Omental fat pad (tissue), 4 donors: ENCODE results near the gene KIAA1191. TPM values are rescaled to one million over a fixed set of nuclear protein-coding genes. Genes with fewer than 3 reads are reported as not detected.

Experiments
- ATAC-seq: fragments of 150-250 bp; one replicate; pipeline ENCODE4 v1.9.1; 2016; ENCODE audit warnings: mild to moderate bottlenecking, moderate library complexity; ENCODE audit not compliant: low FRiP score
- DNase-seq: peaks from one replicate; pipeline ENCODE4 v3.0.0-alpha.2; 2019; ENCODE audit warnings: low spot score
- total RNA-seq, 4 donors: library from RNA; depleted of rRNA; stranded (reverse); fragments of >200 nt; gene quantifications; one replicate each; pipeline ENCODE4 v1.1.0, GENCODE V29; 2016
- TF ChIP-seq, protein P1 (sequence below), 3 donors: fragments of 450-650 bp; IDR thresholded peaks; one replicate each; pipeline ENCODE4 v1.5.1; 2016 to 2017; ENCODE audit warnings: antibody characterized with exemption in 3 of 3, mild to moderate bottlenecking in 3 of 3, moderate library complexity in 2 of 3

The KIAA1191 gene
- total RNA-seq, 4 donors from 2014 or later: 77.0 to 103 (median 85.6) TPM

DNA sequence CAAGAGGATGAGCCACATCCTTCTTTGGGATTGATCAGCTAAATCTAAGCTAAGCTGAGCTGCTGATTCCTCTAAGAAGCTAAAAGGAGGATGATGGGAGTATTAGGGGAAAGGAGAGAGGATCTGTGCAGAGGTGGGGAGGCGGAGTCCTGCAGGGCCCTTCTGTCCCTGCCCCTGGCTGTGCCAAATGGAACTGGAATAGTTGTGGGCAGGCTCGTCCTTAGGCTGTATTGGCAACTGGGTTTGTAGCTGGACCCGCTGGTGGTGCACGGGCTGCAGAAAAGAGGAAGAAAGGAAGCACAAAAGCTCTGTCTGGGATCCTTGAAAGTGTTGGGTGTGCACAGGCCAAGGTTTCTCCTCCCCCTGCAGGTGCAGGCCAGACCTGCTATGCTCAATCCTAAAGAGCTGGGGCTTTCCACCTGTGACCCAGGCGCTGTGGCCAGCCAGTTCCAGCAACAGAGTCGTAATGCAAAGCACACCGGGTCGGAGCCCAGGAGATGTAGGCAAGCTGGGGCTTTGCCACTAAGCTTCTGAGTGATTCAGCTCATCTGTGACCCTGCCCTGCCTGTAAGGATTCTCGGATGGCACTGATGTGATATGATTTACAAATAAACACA, 45.0 kb upstream of the KIAA1191 start:
- DNase-seq (no peak), ATAC-seq (no peak)
- TF ChIP-seq, protein P1, sequence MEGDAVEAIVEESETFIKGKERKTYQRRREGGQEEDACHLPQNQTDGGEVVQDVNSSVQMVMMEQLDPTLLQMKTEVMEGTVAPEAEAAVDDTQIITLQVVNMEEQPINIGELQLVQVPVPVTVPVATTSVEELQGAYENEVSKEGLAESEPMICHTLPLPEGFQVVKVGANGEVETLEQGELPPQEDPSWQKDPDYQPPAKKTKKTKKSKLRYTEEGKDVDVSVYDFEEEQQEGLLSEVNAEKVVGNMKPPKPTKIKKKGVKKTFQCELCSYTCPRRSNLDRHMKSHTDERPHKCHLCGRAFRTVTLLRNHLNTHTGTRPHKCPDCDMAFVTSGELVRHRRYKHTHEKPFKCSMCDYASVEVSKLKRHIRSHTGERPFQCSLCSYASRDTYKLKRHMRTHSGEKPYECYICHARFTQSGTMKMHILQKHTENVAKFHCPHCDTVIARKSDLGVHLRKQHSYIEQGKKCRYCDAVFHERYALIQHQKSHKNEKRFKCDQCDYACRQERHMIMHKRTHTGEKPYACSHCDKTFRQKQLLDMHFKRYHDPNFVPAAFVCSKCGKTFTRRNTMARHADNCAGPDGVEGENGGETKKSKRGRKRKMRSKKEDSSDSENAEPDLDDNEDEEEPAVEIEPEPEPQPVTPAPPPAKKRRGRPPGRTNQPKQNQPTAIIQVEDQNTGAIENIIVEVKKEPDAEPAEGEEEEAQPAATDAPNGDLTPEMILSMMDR (IDR thresholded peaks at IDR 0.05): no peak

DNA sequence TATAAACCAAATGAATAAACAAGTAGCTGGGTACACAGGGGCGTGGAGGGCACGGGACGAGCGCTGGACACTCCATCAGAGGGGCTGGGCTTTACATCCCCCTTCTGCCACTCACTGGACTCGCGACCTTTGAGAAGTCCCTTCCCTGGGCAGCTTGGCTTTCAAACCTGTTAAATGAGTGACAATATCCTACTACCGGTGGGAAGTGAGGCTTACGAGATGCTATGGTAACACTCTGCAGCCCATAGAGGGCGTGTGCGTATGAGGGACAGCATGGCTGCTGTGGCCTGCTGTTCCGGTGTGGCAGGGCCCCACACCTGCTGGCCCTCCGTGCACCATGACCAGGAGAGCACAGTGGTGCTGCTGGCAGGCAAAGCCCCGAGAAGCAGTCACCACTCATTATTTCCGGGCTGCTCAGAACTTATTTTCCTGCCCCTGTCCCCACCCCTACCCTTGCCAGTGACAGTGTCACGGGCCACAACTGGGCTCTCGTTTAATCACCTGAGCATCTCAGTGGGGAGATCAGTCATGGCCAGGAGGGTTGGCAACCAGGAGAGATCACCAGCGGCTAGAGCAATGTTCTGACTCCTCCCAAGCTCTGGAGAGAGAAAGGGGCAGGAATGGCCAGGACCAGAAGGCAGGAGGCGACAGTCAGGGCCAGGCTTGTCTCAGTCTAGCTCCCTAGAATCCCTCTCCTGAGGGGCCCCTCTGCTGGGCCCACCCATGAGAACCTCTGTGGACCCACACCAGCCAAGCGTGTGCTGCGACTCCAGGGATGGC, 44.3 kb upstream of the KIAA1191 start:
- TF ChIP-seq, protein P1 (IDR thresholded peaks at IDR 0.05): no peak
- DNase-seq (no peak), ATAC-seq (no peak)

DNA sequence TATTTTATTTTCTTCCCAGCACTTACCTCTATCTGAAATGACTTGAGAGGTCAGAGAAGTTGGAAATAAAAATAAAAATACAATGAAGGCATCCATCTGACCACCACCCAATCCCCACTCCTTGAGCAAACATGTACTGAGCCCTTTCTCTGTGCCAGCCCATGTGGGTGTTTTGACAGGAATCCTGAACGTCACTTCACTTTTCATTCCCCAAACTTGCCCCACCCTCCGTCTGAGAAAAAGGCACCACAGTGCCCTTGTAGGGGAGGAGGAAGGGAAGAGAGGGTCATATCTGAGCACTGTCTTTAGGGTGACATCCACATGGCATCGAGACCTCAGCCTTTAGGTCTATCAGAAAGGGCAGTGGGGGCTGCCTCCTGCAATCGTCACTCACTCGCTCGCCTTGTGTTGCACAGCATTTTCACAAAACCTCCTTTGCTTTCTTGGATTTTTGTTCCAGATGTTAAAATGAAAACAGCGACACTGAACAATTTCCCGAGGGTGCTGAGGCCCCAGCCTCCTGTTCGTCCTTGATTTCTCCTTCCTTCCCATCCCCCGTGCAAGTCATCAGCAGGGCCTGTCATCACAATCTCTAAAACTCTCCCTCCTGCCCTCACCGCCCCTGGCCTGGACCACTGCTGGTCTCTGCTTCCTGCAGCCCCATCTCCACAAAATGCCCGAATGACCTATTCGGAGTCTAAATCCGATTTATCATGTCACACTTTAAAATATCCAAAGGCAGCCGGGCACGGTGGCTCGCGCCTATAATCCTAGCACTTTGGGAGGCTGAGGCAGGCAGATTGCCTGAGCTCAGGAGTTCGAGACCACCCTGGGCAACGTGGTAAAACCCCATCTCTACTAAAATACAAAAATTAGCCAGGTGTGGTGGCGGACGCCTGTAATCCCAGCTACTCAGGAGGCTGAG, 40.0 kb upstream of the KIAA1191 start:
- no peak for DNase-seq
- TF ChIP-seq, protein P1 (IDR thresholded peaks at IDR 0.05): no peak
- ATAC-seq: no peak

DNA sequence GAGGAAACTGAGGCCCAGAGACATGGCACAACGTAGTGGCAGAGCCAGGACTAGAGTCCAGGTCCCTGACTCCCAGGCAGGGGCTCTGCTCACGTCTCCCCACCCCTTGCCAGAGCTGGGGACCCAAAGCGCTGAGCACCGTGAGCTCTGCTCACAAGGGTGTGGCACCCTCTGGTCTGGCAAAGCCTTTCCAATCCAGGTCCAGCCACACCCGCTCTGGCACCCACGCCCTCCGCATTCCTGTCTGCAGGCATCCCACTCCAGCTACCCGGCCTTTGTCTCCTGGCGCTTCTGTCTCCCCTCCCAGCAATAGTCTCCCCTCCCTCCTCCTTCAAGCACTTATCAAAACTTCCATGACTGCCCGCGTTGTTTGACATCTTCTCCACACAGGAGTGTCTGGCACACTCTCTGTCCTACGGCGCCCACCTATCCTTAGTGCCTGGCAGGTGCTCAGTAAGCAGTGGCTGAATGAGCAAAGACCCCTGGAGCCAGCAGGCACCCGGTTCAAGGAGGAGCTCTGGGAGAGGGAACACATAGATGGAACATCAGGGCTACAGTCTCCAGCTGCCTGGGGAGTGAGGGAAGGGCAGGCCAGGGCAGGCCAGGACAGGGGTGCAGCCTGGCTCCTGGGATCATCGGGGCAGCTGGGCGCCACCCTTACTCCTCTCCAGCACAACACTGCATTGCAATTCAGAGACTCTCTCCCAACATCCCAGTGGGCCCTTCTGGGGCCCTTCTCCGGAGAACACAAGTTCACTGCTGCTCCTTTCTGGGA, 39.0 kb upstream of the KIAA1191 start:
- peak; percentile 28 for ATAC-seq
- TF ChIP-seq, protein P1 (IDR thresholded peaks at IDR 0.05): no peak
- no peak for DNase-seq

DNA sequence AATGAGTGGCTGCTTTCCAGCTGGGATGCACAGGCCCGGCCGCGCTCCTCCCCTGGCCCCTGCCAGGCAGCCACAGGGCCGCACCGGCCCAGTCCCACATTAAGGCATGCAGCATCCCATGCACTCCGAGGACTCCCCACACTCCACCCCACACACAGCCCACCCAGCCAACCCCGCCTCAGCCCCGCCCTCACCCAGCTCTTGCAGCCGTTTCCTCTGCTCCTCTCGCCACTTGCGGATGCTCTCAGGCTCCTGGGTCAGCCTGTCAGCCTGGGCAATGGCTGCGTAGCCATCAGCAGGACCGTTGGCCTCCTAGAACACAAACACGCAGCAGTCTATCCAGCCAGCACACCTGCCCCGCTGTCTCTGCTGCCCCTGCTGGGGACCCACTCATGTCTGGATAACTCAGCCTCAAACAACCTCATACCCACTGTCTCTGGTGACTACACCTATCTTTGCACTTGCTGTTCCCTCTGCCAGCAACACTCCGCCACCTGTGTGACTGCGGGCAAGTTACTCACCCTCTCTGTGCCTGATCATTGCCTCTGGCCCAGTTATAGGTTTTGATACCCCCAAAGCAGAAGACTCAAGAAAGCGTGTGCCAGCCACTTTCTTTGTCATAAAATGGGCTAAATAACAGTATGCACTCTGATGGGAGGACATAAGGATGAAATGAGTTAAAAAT, 36.3 kb upstream of the KIAA1191 start:
- TF ChIP-seq, protein P1 (IDR thresholded peaks at IDR 0.05): no peak
- DNase-seq: no peak
- ATAC-seq: no peak

DNA sequence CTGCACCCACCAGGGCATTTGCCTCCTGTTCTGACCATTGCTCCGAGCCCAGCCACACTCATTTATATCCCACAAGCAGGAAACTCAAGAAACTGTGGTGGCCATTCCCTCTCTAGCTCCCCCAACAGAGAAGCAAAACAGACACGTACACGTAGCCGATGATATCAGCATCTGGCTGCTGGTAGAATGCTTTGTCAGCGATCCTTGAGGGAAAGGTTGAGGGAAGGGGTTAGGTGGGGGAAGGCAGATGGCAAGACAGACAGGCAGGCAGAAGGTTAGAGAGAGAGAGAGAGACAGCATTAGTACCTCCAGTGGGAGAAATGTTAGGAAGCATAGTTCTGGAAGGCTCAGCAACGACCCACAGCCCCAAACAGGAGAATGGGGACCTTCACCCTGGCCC, 34.8 kb upstream of the KIAA1191 start:
- ATAC-seq (no peak), DNase-seq (no peak)
- TF ChIP-seq, protein P1 (IDR thresholded peaks at IDR 0.05): no peak
